CD14-positive monocyte (primary cell): ENCODE data around the gene DNAJA1. TPM values are rescaled to one million over a fixed set of nuclear protein-coding genes. Genes with fewer than 3 reads are reported as not detected.

ENCODE experiments used
- DNase-seq, 3 donors: peaks; one replicate each; pipeline ENCODE4 v3.0.0-alpha.2; 2011 to 2022
- H2AFZ ChIP-seq: 2 replicates; pipeline ENCODE4 v1.6.0; 2012; ENCODE audit warnings: mild to moderate bottlenecking, low read depth, low read length, inconsistent platforms; ENCODE audit not compliant: insufficient read depth, poor library complexity, severe bottlenecking
- H3K27ac ChIP-seq, 2 donors: 1 replicate in 1 of 2; 2 replicates in 1 of 2; pipeline ENCODE4 v1.5.1; 2012 to 2013; ENCODE audit warnings: low read length in 2 of 2, control low read depth in 1 of 2, inconsistent platforms in 1 of 2, low read depth in 1 of 2, mild to moderate bottlenecking in 1 of 2
- H3K27me3 ChIP-seq, 2 donors: one replicate each; pipeline versions ENCODE4 v1.6.0 to v1.6.1; 2011 to 2013; ENCODE audit warnings: low read length in 2 of 2; ENCODE audit not compliant: control insufficient read depth in 2 of 2, insufficient read depth in 2 of 2
- H3K36me3 ChIP-seq, 2 donors: replicated peaks in 1 of 2; 1 replicate in 1 of 2; 2 replicates in 1 of 2; pipeline versions ENCODE4 v1.5.1 to v1.6.1; 2012 to 2013; ENCODE audit warnings: low read length in 2 of 2, control low read depth in 1 of 2, inconsistent platforms in 1 of 2, mild to moderate bottlenecking in 1 of 2; ENCODE audit not compliant: insufficient read depth in 2 of 2, control insufficient read depth in 1 of 2
- H3K4me1 ChIP-seq, 2 donors: 1 replicate in 1 of 2; 2 replicates in 1 of 2; pipeline versions ENCODE4 v1.5.1 to v1.6.1; 2012 to 2013; ENCODE audit warnings: low read length in 2 of 2, control low read depth in 1 of 2, inconsistent platforms in 1 of 2, mild to moderate bottlenecking in 1 of 2, moderate library complexity in 1 of 2; ENCODE audit not compliant: insufficient read depth in 2 of 2, control insufficient read depth in 1 of 2
- H3K4me2 ChIP-seq: replicated peaks from 2 replicates; pipeline ENCODE3; 2012; ENCODE audit warnings: low read length, moderate library complexity, mild to moderate bottlenecking; ENCODE audit not compliant: poor library complexity, severe bottlenecking; ENCODE audit errors: extremely low read depth
- H3K4me3 ChIP-seq, 3 experiments: fragments of 200-600 bp in 1 of 3; sonication (generic) in 1 of 3; replicated peaks in 1 of 3; 1 replicate in 2 of 3; 2 replicates in 1 of 3; pipeline ENCODE4 v1.5.1; 2011 to 2013; ENCODE audit warnings: low read length in 3 of 3, mild to moderate bottlenecking in 3 of 3, control low read depth in 2 of 3, low read depth in 2 of 3, inconsistent platforms in 1 of 3, moderate library complexity in 1 of 3
- H3K79me2 ChIP-seq: 2 replicates; pipeline ENCODE4 v1.6.0; 2012; ENCODE audit warnings: mild to moderate bottlenecking, control low read depth, inconsistent platforms, low read length, moderate library complexity; ENCODE audit not compliant: insufficient read depth
- H3K9ac ChIP-seq: 2 replicates; pipeline ENCODE4 v1.6.0; 2017; ENCODE audit warnings: low read length, mild to moderate bottlenecking; ENCODE audit not compliant: insufficient read depth, poor library complexity, severe bottlenecking
- H3K9me3 ChIP-seq, 2 donors: replicated peaks in 1 of 2; 1 replicate in 1 of 2; 2 replicates in 1 of 2; pipeline versions ENCODE4 v1.5.1 to v1.6.1; 2012 to 2013; ENCODE audit warnings: low read length in 2 of 2, control low read depth in 1 of 2; ENCODE audit not compliant: control insufficient read depth in 1 of 2, insufficient read depth in 1 of 2
- H4K20me1 ChIP-seq: 2 replicates; pipeline ENCODE4 v1.6.0; 2012; ENCODE audit warnings: mild to moderate bottlenecking, low read length, control low read depth, moderate library complexity; ENCODE audit not compliant: insufficient read depth
- H3K27ac Mint-ChIP-seq, 7 donors: one replicate each; pipeline ENCODE4 v1.8.0; 2020; ENCODE audit warnings: mild to moderate bottlenecking in 7 of 7, mixed read lengths in 7 of 7, moderate library complexity in 6 of 7, inconsistent platforms in 2 of 7
- H3K27me3 Mint-ChIP-seq, 3 donors: one replicate each; pipeline ENCODE4 v1.8.0; 2021 to 2022; ENCODE audit warnings: low read depth in 3 of 3, mild to moderate bottlenecking in 3 of 3, mixed read lengths in 3 of 3, moderate library complexity in 3 of 3, inconsistent platforms in 1 of 3
- H3K36me3 Mint-ChIP-seq, 2 donors: one replicate each; pipeline ENCODE4 v1.8.0; 2020; ENCODE audit warnings: mixed read lengths in 2 of 2, inconsistent platforms in 1 of 2, mild to moderate bottlenecking in 1 of 2
- H3K4me1 Mint-ChIP-seq: one replicate; pipeline ENCODE4 v1.8.0; 2020; ENCODE audit warnings: mild to moderate bottlenecking, mixed read lengths
- H3K4me3 Mint-ChIP-seq, 2 donors: one replicate each; pipeline ENCODE4 v1.8.0; 2020; ENCODE audit warnings: mild to moderate bottlenecking in 2 of 2, mixed read lengths in 2 of 2, moderate library complexity in 1 of 2
- H3K9me3 Mint-ChIP-seq, 7 donors: one replicate each; pipeline ENCODE4 v1.8.0; 2020 to 2022; ENCODE audit warnings: mixed read lengths in 7 of 7, mild to moderate bottlenecking in 6 of 7, moderate library complexity in 6 of 7, inconsistent platforms in 2 of 7
- CTCF ChIP-seq: fragments of 200-600 bp; IDR thresholded peaks from one replicate; pipeline ENCODE4 v1.8.0; 2022; ENCODE audit warnings: antibody characterized with exemption, mild to moderate bottlenecking
- WGBS: methylation state at CpG from one replicate; pipeline ENCODE4 v1.1.5; 2013; ENCODE audit warnings: missing lambda C conversion rate; ENCODE audit not compliant: insufficient coverage; 5-methylcytosine and 5-hydroxymethylcytosine counted together
- intact Hi-C, 2 donors: fragments of 100-400 bp; cut with micrococcal nuclease; formaldehyde crosslinking; loops; one replicate each; pipeline versions ENCODE4 v1.15.0 to v1.15.1; 2023
- polyA plus RNA-seq, 3 donors: library from polyadenylated mRNA; depleted of rRNA in 1 of 3; unstranded in 2 of 3; stranded (reverse) in 1 of 3; fragments of 300-500 nt in 2 of 3; fragments of >200 nt in 1 of 3; fragmentation: Illumina TruSeq in 2 of 3; gene quantifications; 1 replicate in 2 of 3; 2 replicates in 1 of 3; pipeline ENCODE4 v1.2.3, GENCODE V29; 2012 to 2021

The DNAJA1 gene
- polyA plus RNA-seq, 3 donors: 73.3 to 112 (median 93.6) TPM

GRCh38 chr9:33023661-33024060 lies 1.4 kb upstream of the DNAJA1 start:
- Histone ChIP-seq H3K79me2 (peaks cover 94% of the 10 kb centered on the region), H3K36me3 (peaks cover 15 to 48% of the 10 kb centered on the region in 2 donors), H3K4me2 (peak overlapping the region; percentile 87), H4K20me1 (peaks cover 35% of the 10 kb centered on the region), H3K9me3 (no peaks in the 10 kb centered on the region), H3K27ac (peak overlapping the region in 1 of 2 donors; percentile 97), H3K9ac (peak overlapping the region; percentile 99), H3K27me3 (no peaks in the 10 kb centered on the region), H3K4me3 (peak overlapping the region in 1 of 3 experiments; percentile 99), H2AFZ (peak overlapping the region; percentile 65), H3K4me1 (peaks cover 33 to 41% of the 10 kb centered on the region in 2 donors)
- peak overlapping the region in 1 of 2 donors; percentile 97 for H3K4me3 Mint-ChIP-seq
- H3K27ac Mint-ChIP-seq: peak overlapping the region in 3 of 7 donors; percentile 92 to 96 (median 93)
- peaks cover 25 to 43% of the 10 kb centered on the region in 2 donors for H3K36me3 Mint-ChIP-seq
- H3K4me1 Mint-ChIP-seq: peaks cover 42% of the 10 kb centered on the region
- WGBS: 91% methylated on average over 3 of the region's 4 CpGs
- peaks cover 0 to 3% (median 0%) of the 10 kb centered on the region in 7 donors for H3K9me3 Mint-ChIP-seq
- TF ChIP-seq CTCF: no peak
- intact Hi-C loops: loop anchor here in 1 of 2 donors (2.0 to 10.0 kb wide), 4 partner anchors 19 to 451 kb away; partner anchors contain the start of genes BAG1, CHMP5, NOL6 and SMU1
- no peak for DNase-seq
- H3K27me3 Mint-ChIP-seq: no peaks in the 10 kb centered on the region

DNA sequence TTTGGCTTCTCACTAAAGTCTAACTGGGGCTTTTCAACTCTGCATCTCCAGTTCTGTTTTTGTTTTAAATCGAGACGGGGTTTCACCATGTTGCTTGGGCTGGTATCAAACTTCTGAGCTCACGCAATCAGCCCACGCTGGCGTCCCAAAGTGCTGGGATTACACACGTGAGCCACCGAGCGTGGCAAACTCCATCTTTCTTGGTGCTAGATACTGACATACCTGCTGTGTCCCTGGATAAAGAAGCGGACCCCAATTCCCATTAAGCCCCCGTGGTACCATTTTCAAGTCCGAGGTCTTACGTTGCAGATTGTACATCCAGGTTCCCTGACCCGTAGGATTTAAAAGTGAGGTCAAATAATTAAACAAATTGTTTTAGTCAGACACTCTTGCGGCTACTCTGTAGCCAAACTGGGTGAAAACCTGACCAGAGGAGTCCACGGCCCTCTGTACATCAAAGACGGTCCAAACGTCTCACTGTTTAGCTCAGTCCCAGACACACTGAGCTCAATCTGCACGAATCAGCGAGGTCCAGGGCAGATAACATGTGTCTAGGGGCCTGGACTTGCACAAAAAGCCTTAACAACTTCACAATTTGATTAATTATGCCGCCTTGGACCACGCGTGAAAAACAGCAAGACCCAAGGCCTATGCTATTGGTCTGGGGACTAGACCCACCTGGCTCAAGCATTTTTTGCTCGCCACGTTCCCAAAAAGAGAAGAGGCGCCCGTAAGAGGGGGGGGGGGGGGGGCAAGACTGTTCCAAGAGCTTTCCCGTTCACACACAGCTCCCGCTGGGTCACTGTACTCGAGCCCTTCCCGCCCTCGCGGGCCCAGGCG lies 727 bp upstream of the DNAJA1 start:
- Histone ChIP-seq H3K79me2 (peaks cover 95% of the 10 kb centered on the region), H3K4me2 (peak overlapping the region; percentile 87), H3K4me3 (peak overlapping the region; percentile 91 to 100 (median 99)), H2AFZ (peak overlapping the region; percentile 65), H4K20me1 (peaks cover 42% of the 10 kb centered on the region), H3K36me3 (peaks cover 16 to 45% of the 10 kb centered on the region in 2 donors), H3K27me3 (no peaks in the 10 kb centered on the region), H3K9me3 (no peaks in the 10 kb centered on the region), H3K9ac (peak overlapping the region; percentile 99), H3K27ac (peak overlapping the region; percentile 97 to 99), H3K4me1 (peaks cover 40 to 48% of the 10 kb centered on the region in 2 donors)
- TF ChIP-seq CTCF: no peak
- H3K9me3 Mint-ChIP-seq: peaks cover 0 to 3% (median 0%) of the 10 kb centered on the region in 7 donors
- peaks cover 23 to 40% of the 10 kb centered on the region in 2 donors for H3K36me3 Mint-ChIP-seq
- peak overlapping the region; percentile 92 to 96 (median 95) for H3K27ac Mint-ChIP-seq
- 30% methylated on average over 28 of the region's 33 CpGs for WGBS
- peaks cover 49% of the 10 kb centered on the region for H3K4me1 Mint-ChIP-seq
- no peak for DNase-seq
- H3K27me3 Mint-ChIP-seq: no peaks in the 10 kb centered on the region
- intact Hi-C loops: loop anchor here in 1 of 2 donors (2.0 to 10.0 kb wide), 4 partner anchors 20 to 450 kb away; partner anchors contain the start of genes BAG1, CHMP5, NOL6 and SMU1
- H3K4me3 Mint-ChIP-seq: peak overlapping the region; percentile 95 to 97
